NCI-H2029 treated with DMSO at 0.1 percent for 48 hours (cell line): ENCODE results near the gene GRAMD2A.

ENCODE experiments used
- DNase-seq: peaks from one replicate; lab custom pipeline; 2025; lab: John Stamatoyannopoulos, UW

GRAMD2A gene

DNA sequence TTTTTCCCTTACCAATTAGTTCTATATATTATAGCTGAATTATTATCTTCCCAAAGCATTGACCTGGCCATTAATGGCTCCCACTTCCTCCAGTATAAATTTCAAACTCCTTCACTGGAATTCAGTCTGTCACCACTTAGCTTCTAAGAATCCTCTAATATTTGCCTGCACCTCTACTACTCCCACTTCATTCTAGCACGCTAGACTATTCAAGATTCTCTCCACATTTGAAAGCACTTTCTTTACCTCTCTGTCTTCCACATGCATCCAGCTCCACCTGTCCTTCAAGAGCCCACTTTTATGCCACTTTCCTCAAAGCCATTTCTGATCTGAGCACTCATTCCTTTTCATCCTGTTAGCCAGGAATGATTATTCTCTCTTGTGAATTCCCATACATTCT is 64.4 kb downstream of the GRAMD2A start:
- DNase-seq: no peak

DNA sequence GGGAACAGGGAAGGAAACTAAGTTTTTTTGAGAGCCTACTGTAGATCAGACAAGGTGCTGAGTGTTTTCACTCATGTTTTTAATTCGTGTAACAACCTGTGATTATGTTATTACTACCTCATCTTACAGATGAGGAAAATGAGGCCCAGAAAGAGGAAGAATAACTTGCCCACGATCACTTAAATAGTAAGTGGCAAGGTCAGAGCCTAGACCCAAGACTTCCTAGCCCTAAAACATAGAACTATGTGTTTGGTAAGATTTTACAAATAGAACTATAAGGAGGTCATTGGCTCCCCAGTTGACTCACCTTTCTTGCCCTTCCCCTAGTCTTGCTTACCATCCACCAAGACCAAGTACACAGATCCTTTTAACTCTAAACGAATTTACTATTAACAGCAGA is 65.7 kb downstream of the GRAMD2A start:
- DNase-seq: no peak

GRCh38 chr15:72130272-72130671 is 67.3 kb downstream of the GRAMD2A start:
- DNase-seq: no peak

GRCh38 chr15:72128359-72128758 is 69.2 kb downstream of the GRAMD2A start:
- DNase-seq: no peak

- DNase-seq: no peak
These were observed 69.8 kb downstream of the GRAMD2A start for GRCh38 chr15:72127724-72128322.

DNA sequence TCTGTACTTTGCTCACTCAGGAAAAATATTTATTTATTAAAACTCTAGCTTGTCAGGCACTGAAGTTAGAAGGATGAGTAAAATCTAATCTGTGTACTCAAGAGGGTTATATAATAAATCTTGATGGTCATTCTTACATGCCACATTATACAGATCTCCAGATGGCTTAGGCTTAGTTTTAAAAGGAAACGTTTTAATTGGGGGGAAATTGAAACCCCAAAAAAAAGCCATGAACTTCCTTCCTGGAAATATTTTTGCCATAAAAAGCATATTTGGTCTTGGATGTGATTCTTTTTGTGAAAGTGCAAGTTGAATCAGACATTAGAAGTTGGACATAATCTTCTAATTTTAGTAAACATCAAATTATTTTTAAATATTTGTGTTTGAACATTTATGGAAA is 73.4 kb downstream of the GRAMD2A start:
- no peak for DNase-seq

GRCh38 chr15:72118017-72118978 is 79.3 kb downstream of the GRAMD2A start, which contains the start of the genes MYO9A and SENP8:
Gene MYO9A, minus strand, starts transcription at chr15:72118150. Its CDS starts 71,587 bp downstream, at chr15:72046563.
Gene SENP8, plus strand, starts transcription at chr15:72118403. Its CDS starts 21,221 bp downstream, at chr15:72139624.
- peak; percentile 67 for DNase-seq

GRCh38 chr15:72117486-72118016 is 80.0 kb downstream of the GRAMD2A start:
- DNase-seq: no peak

DNA sequence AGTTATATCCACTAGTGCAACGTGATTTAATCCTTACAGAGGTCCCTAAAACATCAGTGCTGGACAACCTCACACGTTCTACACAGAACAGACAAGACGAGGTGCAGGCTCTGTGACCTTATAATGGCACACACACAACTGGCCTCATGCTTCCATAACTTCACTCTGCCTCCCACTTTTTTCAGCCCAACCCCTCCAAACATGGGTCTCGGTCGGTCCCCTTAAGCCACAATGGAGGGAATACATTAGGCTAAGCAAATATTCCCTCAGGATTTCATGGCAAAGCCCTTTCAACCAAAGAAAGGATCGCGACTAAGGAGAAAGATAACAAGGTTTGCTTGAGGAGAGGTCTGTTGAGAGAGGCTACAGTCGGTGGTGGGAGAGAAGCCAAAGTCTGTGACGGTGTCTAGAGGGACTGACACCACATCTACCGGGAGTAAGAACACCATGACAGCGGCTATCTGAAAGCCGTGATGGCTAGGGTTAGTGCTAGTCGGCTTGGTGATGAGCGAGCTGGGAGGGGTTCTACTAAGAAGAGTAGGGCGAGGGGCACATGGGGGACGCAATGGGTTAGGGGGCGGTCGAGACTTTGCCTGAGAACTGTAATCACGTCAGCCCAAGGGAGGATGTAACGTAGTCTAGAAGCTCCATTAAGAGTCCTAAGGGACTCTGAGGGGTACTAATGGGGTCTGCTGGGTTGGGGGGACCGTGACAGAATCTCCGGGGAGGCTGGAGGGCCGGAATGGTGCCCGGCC is 80.7 kb downstream of the GRAMD2A start:
- no peak for DNase-seq

- DNase-seq: no peak
These were observed 84.1 kb downstream of the GRAMD2A start for GRCh38 chr15:72113347-72114031.

DNA sequence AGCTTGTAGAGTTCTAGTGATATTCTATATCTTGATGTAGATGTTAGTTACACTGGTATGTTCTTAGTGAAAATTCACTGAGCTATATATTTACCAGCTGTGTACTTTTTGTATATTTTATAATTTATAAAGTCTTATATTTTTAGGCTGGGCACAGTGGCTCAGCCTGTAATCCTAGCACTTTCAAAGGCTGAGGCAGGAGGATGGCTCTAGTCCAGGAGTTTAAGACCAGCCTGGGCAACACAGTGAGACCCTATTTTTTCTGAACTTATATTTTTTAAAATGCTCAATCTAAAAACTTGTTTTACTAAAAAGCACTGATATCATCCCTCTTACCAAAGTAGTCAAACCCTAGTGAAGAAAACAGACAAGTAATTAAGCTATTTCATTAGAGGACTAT is 84.8 kb downstream of the GRAMD2A start:
- no peak for DNase-seq

DNA sequence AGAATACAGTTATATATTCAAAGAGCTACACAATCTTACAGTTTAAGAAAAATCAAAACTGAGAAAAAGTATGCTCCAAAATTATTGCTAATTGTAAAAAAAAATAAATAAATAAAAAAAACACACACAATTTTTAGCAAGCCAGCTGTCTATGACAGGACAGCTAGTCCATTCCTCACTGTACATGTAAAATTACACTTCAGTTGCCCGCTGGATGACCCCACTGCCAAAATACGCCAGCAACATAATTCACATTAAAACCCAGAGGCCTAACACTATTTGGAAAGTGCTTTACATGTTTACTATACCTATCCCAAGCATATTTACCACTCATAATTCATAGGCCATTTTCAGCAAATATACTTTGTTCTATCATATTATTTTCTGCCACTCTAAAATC is 85.5 kb downstream of the GRAMD2A start:
- DNase-seq: no peak

DNA sequence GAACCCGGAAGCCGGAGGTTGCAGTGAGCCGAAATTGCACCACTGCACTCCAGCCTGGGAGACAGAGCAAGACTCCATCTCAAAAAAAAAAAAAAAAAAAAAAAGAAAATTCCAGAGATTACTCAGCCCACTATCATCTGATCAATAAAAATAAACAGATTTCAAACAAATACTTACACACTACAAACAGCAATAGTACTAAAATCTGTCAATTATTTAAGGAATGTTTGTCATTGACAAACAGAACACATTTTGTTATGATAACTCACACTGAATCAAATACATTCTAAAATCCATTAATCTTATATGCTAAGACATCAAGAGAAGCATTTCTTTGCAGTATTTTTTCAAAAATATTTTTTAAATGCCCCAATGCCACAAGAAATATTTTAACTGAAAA is 87.2 kb downstream of the GRAMD2A start:
- no peak for DNase-seq
